ENCODE measurements around the gene E2F1.
"Not testable (repeated sequence)": the region's sequence is repeated elsewhere in the genome, so short reads cannot be mapped to it uniquely, and the experiment has no call there.

The E2F1 gene

DNA sequence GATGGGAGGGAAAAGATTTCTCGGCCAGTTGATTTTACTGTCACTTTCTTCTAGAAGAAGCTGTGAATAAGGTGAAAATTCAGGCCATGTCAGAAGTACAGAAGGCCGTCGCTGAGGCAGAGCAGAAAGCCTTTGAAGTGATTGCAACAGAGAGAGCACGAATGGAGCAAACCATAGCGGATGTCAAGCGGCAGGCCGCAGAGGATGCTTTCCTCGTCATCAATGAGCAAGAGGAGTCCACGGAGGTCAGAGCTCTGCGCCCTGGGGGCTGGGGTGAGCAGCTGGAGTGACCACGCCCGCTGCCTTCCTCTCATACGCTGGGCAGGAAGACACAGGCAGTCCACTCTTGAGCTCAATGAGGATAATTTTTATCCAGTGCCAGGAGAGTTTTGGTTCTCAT lies 45.9 kb downstream of the E2F1 start:
- DNase-seq (ENCODE audit: low spot score) = no peak

DNA sequence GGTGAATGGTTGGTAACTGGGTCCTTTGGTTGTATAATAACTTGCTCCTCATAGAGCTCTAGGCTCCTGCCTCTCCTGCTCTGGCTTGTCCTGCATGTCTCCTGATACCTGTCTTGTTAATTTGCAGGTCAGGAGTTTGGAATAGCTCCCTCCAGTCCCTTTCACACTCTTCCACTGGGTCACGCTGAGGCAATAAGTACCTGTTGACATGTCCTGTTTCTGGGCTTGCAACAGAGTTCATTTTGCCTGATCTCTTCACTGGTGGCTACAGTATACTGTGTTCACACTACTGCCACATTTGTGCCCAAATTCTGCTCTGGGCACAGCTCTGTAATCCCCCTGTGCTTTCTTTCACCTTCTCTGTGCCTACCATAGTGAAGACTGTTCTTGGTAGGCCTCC lies 49.4 kb downstream of the E2F1 start:
- no peak for DNase-seq (ENCODE audit: low spot score)

DNA sequence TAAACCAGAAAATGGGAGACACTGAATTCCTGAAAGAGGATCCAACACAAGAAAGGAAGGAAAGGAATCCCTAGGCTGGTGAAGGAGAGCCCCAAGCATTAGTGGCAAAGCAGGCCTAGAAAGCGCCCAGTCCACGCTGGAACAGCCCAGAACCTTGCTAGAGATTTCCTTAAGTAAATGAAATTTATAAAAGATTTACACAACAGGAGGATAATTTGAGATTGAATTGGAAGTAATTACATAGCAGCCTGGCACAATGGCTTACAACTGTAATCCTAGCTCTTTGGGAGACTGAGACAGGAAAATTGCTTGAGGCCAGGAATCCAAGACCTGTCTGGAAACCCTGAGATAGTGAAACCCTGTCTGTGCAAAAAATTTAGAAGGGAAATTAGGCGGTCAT lies 50.8 kb downstream of the E2F1 start:
- DNase-seq (ENCODE audit: low spot score) = no peak

DNA sequence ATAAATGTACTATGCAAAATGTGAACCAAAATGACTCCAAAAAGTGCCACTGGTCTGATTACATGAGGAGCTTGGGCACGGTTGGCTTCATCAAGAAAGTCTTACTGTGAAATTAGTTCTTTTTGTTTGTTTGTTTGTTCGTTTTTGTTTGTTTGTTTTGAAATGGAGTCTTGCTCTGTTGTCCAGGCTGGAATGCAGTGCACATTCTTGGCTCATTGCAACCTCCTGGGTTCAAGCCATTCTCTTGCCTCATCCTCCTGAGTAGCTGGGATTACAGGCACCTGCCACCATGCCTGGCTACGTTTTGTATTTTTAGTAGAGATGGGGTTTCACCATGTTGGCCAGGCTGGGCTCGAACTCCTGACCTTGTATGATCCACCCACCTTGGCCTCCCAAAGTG lies 54.3 kb downstream of the E2F1 start:
- DNase-seq (ENCODE audit: low spot score) = not testable (repeated sequence)

DNA sequence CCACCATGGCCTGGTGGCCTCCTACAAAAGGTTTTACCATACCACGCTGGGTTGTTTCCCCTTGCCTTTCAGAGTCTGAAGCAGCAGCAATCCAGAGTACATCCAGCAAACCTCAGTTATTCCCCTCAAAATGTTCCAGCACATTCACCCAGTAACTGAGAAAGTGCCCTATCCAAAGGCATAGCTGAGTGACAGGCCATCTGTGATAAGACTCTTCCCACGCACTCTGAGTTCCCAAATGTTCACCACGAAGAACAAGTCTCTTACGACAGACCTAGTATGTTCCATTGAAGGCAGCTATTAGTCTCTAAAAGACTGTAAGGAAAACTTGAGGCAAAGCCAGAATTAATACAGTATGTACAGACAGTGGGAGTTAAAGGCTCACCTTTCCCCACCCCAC lies 55.7 kb downstream of the E2F1 start:
- DNase-seq (ENCODE audit: low spot score) = no peak

DNA sequence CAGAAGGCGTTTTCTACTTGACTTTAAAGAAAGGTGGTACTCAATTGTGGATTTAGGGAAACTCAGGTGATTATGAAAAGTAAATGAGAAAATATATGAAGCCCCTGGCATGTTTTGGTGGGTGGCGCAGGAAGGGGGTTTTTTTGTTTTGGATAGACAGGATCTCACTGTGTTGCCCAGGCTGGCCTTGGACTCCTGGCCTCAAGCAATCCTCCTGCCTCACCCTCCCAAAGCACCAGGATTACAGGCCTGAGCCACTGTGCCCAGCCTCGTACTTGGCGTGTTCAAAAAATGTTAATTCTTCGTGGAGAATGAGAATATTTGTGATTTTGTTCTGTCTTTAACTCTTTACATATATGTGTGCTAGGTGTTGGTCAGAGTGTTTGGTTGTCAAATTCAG lies 56.2 kb downstream of the E2F1 start:
- no peak for DNase-seq (ENCODE audit: low spot score)

DNA sequence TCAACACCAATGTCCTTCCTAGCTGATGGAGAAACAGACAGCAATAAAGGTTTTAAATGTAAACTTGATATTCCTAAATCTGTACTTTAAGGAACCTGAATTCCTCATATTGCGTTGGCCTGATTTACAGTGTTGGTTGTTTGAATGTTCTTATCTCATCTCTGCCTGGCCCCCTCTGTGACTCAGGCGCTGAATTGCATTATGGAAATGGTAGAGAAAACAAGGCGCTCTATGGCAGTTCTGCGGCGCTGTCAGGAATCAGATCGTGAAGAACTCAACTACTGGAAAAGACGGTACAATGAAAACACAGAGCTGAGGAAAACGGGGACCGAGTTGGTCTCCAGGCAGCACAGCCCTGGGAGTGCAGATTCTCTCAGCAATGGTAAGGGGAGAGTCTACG lies 56.7 kb downstream of the E2F1 start:
- no peak for DNase-seq (ENCODE audit: low spot score)

DNA sequence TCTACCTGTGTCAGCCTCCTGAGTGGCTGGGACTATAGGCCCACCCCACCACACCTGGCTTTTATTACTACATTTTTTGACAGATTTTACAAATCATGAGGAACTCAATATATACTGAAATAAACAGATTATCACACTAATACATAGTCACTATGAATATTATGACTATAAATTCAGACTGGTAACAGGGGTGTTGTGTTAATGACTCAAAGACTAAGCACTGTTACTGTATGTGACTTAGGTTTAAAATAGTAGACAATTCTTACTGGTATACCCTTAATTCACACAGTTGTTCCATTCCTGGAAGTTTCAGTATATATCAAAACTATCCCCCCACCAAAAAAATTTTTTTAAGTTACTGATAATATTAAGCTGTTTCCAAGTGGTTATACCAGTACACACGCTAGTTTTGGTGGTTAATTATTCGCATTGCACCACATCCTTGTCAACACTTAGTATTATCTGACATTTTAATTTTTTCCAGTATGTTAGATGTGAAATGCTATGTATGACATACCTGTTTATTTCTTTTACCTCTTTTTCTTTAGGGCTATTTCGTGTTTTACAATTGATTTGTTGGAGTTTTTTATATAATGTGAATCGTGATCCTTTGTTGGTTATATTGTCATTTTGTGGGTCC lies 58.5 kb downstream of the E2F1 start:
- no peak for DNase-seq (ENCODE audit: low spot score)

DNA sequence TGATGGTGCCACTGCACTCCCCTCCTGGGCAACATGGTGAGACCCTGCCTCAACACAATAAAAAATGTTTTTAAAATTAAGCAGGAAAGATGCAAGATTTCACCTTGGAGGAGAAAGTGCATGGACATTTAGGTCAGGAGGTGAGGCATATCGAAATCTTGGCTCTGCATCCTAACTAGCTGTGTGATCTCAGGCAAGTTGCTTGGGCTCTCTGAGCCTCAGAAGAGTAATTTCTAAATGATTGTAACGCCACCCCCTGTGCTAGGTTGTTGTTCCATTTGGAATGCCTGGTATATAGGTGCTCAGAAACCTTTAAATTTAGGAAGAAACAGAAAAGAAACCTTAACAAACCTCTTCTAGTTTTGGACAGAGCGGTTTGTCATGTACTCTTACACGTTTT lies 60.0 kb downstream of the E2F1 start:
- no peak for DNase-seq (ENCODE audit: low spot score)

All from LoVo (cell line).